GM21619 (cell line): ENCODE data around the gene POLA1.

Experiments used
- ATAC-seq: cut with Tn5 transposase; IDR thresholded peaks from one replicate; pipeline ENCODE4 v1.9.1; 2021; ENCODE audit not compliant: unreplicated experiment

The POLA1 gene

DNA sequence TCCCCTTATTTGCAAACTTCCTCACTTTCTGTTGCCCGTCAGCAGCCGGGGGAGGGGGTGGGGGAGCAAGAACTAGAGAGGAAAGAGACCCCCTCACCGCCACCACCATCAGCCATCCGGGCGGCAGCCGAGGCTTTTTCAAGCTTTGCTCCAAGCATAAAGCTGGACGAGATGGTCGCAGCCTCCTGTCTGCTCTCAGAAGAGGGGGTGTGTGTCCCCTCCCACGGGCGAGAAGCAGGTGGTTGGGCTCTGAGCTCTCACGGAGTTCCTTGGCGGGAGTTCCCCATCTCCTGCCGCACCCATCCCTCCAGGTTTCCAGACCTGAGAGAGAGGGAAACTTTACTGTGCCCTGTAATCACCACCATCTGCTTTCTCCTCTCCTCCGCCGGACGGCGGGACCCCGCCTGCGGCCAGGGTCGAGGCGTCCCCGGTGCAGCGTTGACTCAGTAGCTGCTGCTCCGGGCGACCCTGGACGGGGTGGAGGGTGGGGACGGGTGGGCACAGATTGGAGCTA lies 326.7 kb downstream of the POLA1 start:
- no peak for ATAC-seq

GRCh38 chrX:25020905-25021449 lies 327.3 kb downstream of the POLA1 start:
- no peak for ATAC-seq

GRCh38 chrX:25022499-25023325 lies 329.0 kb downstream of the POLA1 start:
- ATAC-seq = no peak

GRCh38 chrX:25023908-25024307 lies 330.2 kb downstream of the POLA1 start:
- no peak for ATAC-seq

- no peak for ATAC-seq
Measured at GRCh38 chrX:25025615-25026014, 331.9 kb downstream of the POLA1 start.

DNA sequence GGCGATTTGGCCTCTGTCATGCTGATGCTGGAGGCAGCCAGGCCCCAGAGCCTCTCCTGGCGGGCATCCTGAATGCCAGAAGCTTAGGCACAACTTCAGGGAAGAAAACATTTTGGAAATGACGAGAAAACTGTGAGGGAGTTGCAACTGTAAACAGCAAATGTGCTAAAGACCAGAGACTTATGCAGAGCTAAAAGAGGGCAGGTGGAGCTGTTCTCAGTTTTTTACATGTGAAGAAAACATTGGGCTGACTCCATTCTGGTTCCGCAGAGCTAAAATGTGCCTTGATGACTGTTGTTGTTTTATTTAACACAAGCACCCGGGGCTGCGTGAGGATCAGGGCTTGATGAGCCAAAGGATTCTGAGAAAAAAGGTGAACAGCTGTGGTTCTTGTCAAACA lies 332.9 kb downstream of the POLA1 start:
- ATAC-seq = no peak

DNA sequence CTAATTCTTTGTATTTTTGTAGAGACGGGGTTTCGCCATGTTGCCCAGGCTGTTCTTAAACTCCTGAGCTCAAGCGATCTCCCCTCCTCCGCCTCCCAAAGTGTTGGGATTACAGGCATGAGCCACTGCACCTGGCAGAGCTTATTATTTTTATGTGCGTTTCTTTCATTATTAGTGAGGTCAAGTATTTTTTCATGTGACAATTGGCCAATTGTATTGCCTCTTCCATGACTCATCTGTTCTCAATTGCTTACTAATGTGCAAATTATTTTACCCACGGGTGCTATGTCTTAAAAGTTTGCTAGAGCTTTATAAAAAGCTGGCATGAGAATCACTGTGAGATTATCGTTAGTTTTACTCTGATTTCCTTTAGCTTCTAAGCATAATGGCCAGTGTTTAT lies 335.0 kb downstream of the POLA1 start:
- no peak for ATAC-seq

DNA sequence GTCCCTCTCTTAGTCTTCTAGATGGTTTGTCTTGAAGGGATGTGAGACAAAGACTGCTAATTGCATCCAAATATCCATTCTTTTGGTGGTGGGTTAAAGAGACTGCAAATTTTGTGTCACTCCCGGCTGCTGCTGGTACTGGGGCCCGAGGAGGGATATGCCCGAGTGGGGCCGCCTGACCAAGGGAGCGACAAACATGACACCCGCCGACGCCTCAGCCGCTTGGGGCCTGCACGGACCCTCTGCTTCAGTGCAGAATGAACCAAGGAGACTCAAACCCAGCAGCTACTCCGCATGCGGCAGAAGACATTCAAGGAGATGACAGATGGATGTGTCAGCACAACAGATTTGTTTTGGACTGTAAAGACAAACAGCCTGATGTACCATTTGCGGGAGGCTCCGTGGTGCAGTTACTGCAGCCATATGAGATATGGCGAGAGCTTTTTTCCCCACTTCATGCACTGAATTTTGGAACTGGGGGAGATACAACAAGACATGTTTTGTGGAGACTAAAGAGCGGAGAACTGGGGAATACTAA lies 335.6 kb downstream of the POLA1 start:
- no peak for ATAC-seq

DNA sequence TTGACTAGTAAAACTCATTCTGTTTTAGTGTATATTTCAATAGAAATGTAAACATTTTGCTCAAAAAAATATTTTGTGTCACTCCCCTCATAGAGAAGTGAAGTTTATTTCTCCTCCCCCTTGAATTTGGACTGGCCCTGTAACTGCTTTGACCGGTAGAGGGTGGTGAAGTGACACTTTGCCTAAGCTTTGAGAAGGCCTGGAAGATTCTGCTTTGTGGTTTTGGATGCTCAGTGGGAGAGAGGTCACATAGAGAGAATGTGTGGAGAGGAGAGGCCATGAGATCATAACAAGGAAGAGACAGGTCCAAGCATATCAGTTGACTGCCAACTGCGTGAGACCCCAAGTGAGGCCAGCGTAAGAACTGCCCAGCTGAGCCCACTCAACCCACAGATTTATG lies 341.2 kb downstream of the POLA1 start:
- no peak for ATAC-seq

DNA sequence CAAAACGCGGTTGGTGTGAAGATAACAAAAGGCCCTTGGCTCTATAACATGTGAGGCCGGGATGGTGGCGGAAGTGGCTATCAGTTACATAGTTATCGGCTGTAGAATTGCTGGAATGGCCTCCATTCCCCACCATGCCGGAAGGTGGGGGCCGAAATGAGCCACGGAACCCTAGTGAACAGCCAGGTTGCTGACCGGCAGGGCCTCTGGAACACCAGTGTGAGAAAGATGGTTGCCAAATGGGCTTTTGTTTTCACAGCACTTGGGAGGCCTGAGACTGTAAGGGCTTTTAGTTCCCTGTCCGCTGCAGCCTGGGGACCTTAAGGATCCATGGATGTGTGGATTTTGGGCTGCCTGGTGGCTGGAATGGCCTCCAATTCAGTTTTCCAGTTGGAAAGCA lies 345.3 kb downstream of the POLA1 start:
- no peak for ATAC-seq

DNA sequence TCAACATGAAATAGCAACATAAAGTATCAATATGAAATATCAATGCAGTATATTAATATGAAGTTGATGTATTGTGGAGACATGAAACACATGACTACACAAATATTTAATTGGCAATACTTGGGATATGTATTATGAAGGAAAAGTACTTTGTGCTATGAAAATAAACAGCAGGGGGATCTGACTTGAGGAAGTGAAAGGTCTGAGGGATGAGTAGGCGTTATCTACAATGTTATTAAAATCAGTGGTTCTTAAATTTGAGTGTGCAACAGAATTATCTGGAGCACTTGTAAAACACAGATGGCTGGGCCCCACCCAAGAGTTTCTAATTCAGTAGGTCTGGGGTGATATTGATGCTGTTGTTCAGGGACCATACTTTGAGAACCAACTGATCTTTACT lies 349.5 kb downstream of the POLA1 start:
- ATAC-seq = no peak
